ENCODE measurements around the gene CHTF18. TPM values are rescaled to one million over a fixed set of nuclear protein-coding genes. Genes with fewer than 3 reads are reported as not detected.

Gene CHTF18
- total RNA-seq, 1 donor, result 13.8 TPM

- no peak for TF ChIP-seq CTCF (IDR thresholded peaks at IDR 0.05; ENCODE audit: insufficient read depth, low read depth, low read length)
- no peak overlapping the region for H3K4me3 ChIP-seq (ENCODE audit: low read depth, low read length)
- no peak for DNase-seq (ENCODE audit: low read depth)
Observed at GRCh38 chr16:842711-843560, 54.5 kb downstream of the CHTF18 start.

GRCh38 chr16:843771-844170 lies 55.4 kb downstream of the CHTF18 start:
- TF ChIP-seq CTCF (IDR thresholded peaks at IDR 0.05; ENCODE audit: insufficient read depth, low read depth, low read length), result no peak
- no peak for DNase-seq (ENCODE audit: low read depth)
- no peak overlapping the region for H3K4me3 ChIP-seq (ENCODE audit: low read depth, low read length)

- H3K4me3 ChIP-seq (ENCODE audit: low read depth, low read length), result no peak overlapping the region
- no peak for TF ChIP-seq CTCF (IDR thresholded peaks at IDR 0.05; ENCODE audit: insufficient read depth, low read depth, low read length)
- no peak for DNase-seq (ENCODE audit: low read depth)
Observed at GRCh38 chr16:844638-845350, 56.4 kb downstream of the CHTF18 start.

GRCh38 chr16:845351-845745 lies 56.9 kb downstream of the CHTF18 start:
- no peak overlapping the region for H3K4me3 ChIP-seq (ENCODE audit: low read depth, low read length)
- no peak for DNase-seq (ENCODE audit: low read depth)
- no peak for TF ChIP-seq CTCF (IDR thresholded peaks at IDR 0.05; ENCODE audit: insufficient read depth, low read depth, low read length)

- no peak for DNase-seq (ENCODE audit: low read depth)
- H3K4me3 ChIP-seq (ENCODE audit: low read depth, low read length), result no peak overlapping the region
- TF ChIP-seq CTCF (IDR thresholded peaks at IDR 0.05; ENCODE audit: insufficient read depth, low read depth, low read length), result no peak
Observed at GRCh38 chr16:847151-847550, 58.7 kb downstream of the CHTF18 start.

Small RNA genes lying within 50 kb of the gene (small RNA-seq; reads per million reads assigned to genes)
- not detected for gene MIR662

Other genes with a start within 250 kb of the CHTF18 start
- gene PRR35, start 228.2 kb upstream of the CHTF18 start, total RNA-seq, result not detected in 2 replicates
- gene NHLRC4, start 221.6 kb upstream of the CHTF18 start, total RNA-seq, result 1.7 and 3.2 TPM in 2 replicates
- gene PIGQ, start 218.7 kb upstream of the CHTF18 start, total RNA-seq, result 22.0 and 33.8 TPM in 2 replicates
- gene RAB40C, start 198.6 kb upstream of the CHTF18 start, total RNA-seq, result 9.9 and 10.6 TPM in 2 replicates
- under 0.01 and 0.43 TPM in 2 replicates for gene WFIKKN1, start 157.6 kb upstream of the CHTF18 start, total RNA-seq
- gene METTL26, start 152.3 kb upstream of the CHTF18 start, total RNA-seq, result 51.8 and 78.3 TPM in 2 replicates
- gene MCRIP2, start 146.8 kb upstream of the CHTF18 start, total RNA-seq, result 14.8 and 16.0 TPM in 2 replicates
- 12.5 and 18.7 TPM in 2 replicates for gene WDR90, start 139.3 kb upstream of the CHTF18 start, total RNA-seq
- gene RHOT2, start 120.5 kb upstream of the CHTF18 start, total RNA-seq, result 44.0 and 53.1 TPM in 2 replicates
- gene RHBDL1, start 112.9 kb upstream of the CHTF18 start, total RNA-seq, result 1.3 and 1.9 TPM in 2 replicates
- gene STUB1, start 108.2 kb upstream of the CHTF18 start, total RNA-seq, result 100 and 113 TPM in 2 replicates
- gene JMJD8, start 104.3 kb upstream of the CHTF18 start, total RNA-seq, result 35.4 and 36.3 TPM in 2 replicates
- 8.2 and 9.0 TPM in 2 replicates for gene WDR24, start 98.2 kb upstream of the CHTF18 start, total RNA-seq
- under 0.01 TPM in 2 replicates for gene FBXL16, start 82.8 kb upstream of the CHTF18 start, total RNA-seq
- 39.3 and 44.5 TPM in 2 replicates for gene METRN, start 73.5 kb upstream of the CHTF18 start, total RNA-seq
- 19.4 and 37.0 TPM in 2 replicates for gene ANTKMT, start 67.5 kb upstream of the CHTF18 start, total RNA-seq
- gene CCDC78, start 62.2 kb upstream of the CHTF18 start, total RNA-seq, result 1.3 and 3.2 TPM in 2 replicates
- gene HAGHL, start 61.5 kb upstream of the CHTF18 start, total RNA-seq, result 14.7 and 21.9 TPM in 2 replicates
- 31.6 and 37.1 TPM in 2 replicates for gene CIAO3, start 47.6 kb upstream of the CHTF18 start, total RNA-seq
- 0.32 and 0.86 TPM in 2 replicates for gene MSLN, start 27.9 kb upstream of the CHTF18 start, total RNA-seq
- 21.2 and 32.2 TPM in 2 replicates for gene RPUSD1, start 239 bp upstream of the CHTF18 start, total RNA-seq
- not detected in 2 replicates for gene GNG13, start 12.1 kb downstream of the CHTF18 start, total RNA-seq
- 13.0 and 15.8 TPM in 2 replicates for gene LMF1, start 182.4 kb downstream of the CHTF18 start, total RNA-seq
- under 0.01 TPM in 1 of 2 replicates, not detected in the other for gene SOX8, start 193.2 kb downstream of the CHTF18 start, total RNA-seq

Data from fibroblast of villous mesenchyme (primary cell).